K562 (cell line): Measurements from ENCODE around the gene ILK. TPM values are rescaled to one million over a fixed set of nuclear protein-coding genes. Genes with fewer than 3 reads are reported as not detected.

Experiments
- BCOR ChIP-seq: fragments of 450-650 bp; IDR thresholded peaks from 2 replicates; pipeline ENCODE4 v1.6.1; 2016
- CBX1 ChIP-seq: sonication (generic); IDR thresholded peaks from 2 replicates; pipeline ENCODE4 v1.6.1; 2016; ENCODE audit warnings: antibody characterized with exemption, low read depth, mild to moderate bottlenecking
- IFI16 ChIP-seq: fragments of 250-450 bp; sonication (Bioruptor Pico); IDR thresholded peaks from 2 replicates; pipeline ENCODE4 v2.1.2; 2022; ENCODE audit warnings: mild to moderate bottlenecking, inconsistent platforms
- JUNB ChIP-seq: fragments of 450-650 bp; formaldehyde crosslinking; conservative IDR thresholded peaks from 2 replicates; pipeline ENCODE4 v1.4.0; 2020; ENCODE audit warnings: mild to moderate bottlenecking
- KDM5B ChIP-seq: fragments of 200-600 bp; sonication (generic); IDR thresholded peaks from 2 replicates; pipeline ENCODE4 v1.6.1; 2012; ENCODE audit warnings: low read depth, mild to moderate bottlenecking, moderate library complexity, low read length, control low read depth, inconsistent platforms; ENCODE audit not compliant: insufficient replicate concordance
- MAFG ChIP-seq: fragments of 450-650 bp; conservative IDR thresholded peaks from 2 replicates; pipeline ENCODE4 v1.6.1; 2016; ENCODE audit warnings: missing genetic modification characterization, missing compliant biosample characterization
- MCM3 ChIP-seq: fragments of 450-650 bp; IDR thresholded peaks from 2 replicates; pipeline ENCODE4 v1.6.1; 2016
- MCM5 ChIP-seq: fragments of 450-650 bp; IDR thresholded peaks from 2 replicates; pipeline ENCODE4 v1.6.1; 2016; ENCODE audit warnings: low read depth
- NBN ChIP-seq: fragments of 450-650 bp; IDR thresholded peaks from 2 replicates; pipeline ENCODE4 v1.6.1; 2016; ENCODE audit warnings: low read depth, mild to moderate bottlenecking
- NFATC3 ChIP-seq: fragments of 450-650 bp; IDR thresholded peaks from 2 replicates; pipeline ENCODE4 v1.6.1; 2017; ENCODE audit warnings: mild to moderate bottlenecking
- POU5F1 ChIP-seq: fragments of 150-350 bp; IDR thresholded peaks from 2 replicates; pipeline ENCODE4 v1.6.1; 2014; ENCODE audit warnings: borderline replicate concordance, low read length, low read depth, mild to moderate bottlenecking; ENCODE audit not compliant: partially characterized antibody
- RHOXF2B ChIP-seq: fragments of 250-450 bp; sonication (Bioruptor Pico); conservative IDR thresholded peaks from 2 replicates; pipeline ENCODE4 v1.5.1; 2021
- SMARCA4 ChIP-seq: fragments of 450-650 bp; IDR thresholded peaks from 2 replicates; pipeline ENCODE4 v1.6.1; 2016
- SRF ChIP-seq, 2 experiments: fragments of 250-450, 450-650 bp in 1 of 2; sonication (Bioruptor Pico) in 1 of 2; sonication (generic) in 1 of 2; formaldehyde crosslinking; IDR thresholded peaks; 2 replicates each; pipeline versions ENCODE4 v1.5.0 to v1.5.1; 2020 to 2022; ENCODE audit warnings: mild to moderate bottlenecking in 1 of 2, missing genetic modification reagents in 1 of 2
- ZBTB7A ChIP-seq: IDR thresholded peaks from 2 replicates; pipeline ENCODE4 v1.6.1; 2011; ENCODE audit warnings: low read depth, mild to moderate bottlenecking, low read length, moderate library complexity, borderline replicate concordance; ENCODE audit not compliant: control insufficient read depth
- ZNF668 ChIP-seq: fragments of 250-450 bp; sonication (Bioruptor Pico); IDR thresholded peaks from 2 replicates; pipeline ENCODE4 v1.8.0; 2022; ENCODE audit warnings: mild to moderate bottlenecking, inconsistent platforms
- ZNF780A ChIP-seq: fragments of 250-450 bp; sonication (Bioruptor Pico); IDR thresholded peaks from 2 replicates; pipeline ENCODE4 v1.5.0; 2021; ENCODE audit warnings: mild to moderate bottlenecking
- polyA plus RNA-seq, 8 experiments: library from polyadenylated mRNA; depleted of rRNA in 4 of 8; stranded (reverse) in 5 of 8; unstranded in 3 of 8; fragments of >200 nt; fragmentation: Nextera tagmentation in 2 of 8; fragmentation: Illumina TruSeq in 1 of 8; extraction: Ambion mirVana in 2 of 8; extraction: Trizol in 1 of 8; gene quantifications; 2 replicates each; pipeline versions ENCODE4 v1.2.1 to v1.2.3, GENCODE V29; 2011 to 2014; ENCODE audit warnings: inconsistent platforms in 1 of 8, missing spikeins in 1 of 8
- total RNA-seq, 7 experiments: library from RNA; depleted of rRNA in 6 of 7; stranded (reverse); fragments of >200 nt in 6 of 7; fragmentation: Illumina TruSeq in 2 of 7; extraction: Trizol in 2 of 7; gene quantifications; 2 replicates each; pipeline versions ENCODE4 v1.2.1 to v1.2.3, GENCODE V29; 2011 to 2021; ENCODE audit warnings: low replicate concordance in 1 of 7
- TF ChIP-seq, protein P1 (sequence below): IDR thresholded peaks from 3 replicates; pipeline ENCODE4 v1.6.1; 2011; ENCODE audit warnings: borderline replicate concordance, mild to moderate bottlenecking, moderate library complexity; ENCODE audit not compliant: insufficient read length; ENCODE audit errors: extremely low read depth
- TF ChIP-seq, protein P2 (sequence below): fragments of 450-650 bp; IDR thresholded peaks from 2 replicates; pipeline ENCODE4 v1.6.1; 2016; ENCODE audit warnings: mild to moderate bottlenecking
- TF ChIP-seq, protein P3 (sequence below): sonication (generic); formaldehyde crosslinking; IDR thresholded peaks from 2 replicates; pipeline ENCODE4 v1.8.0; 2022; ENCODE audit warnings: mild to moderate bottlenecking, missing genetic modification reagents
- TF ChIP-seq, protein P4 (sequence below): fragments of 450-650 bp; IDR thresholded peaks from 2 replicates; pipeline ENCODE4 v1.7.0; 2016; ENCODE audit warnings: borderline replicate concordance

The ILK gene
- total and polyA plus RNA-seq, 9 of the 15 experiments (the other 6 are each of a cell fraction or from before 2014, with no cell fraction given) = 43.3 to 95.9 (median 58.9) TPM

DNA sequence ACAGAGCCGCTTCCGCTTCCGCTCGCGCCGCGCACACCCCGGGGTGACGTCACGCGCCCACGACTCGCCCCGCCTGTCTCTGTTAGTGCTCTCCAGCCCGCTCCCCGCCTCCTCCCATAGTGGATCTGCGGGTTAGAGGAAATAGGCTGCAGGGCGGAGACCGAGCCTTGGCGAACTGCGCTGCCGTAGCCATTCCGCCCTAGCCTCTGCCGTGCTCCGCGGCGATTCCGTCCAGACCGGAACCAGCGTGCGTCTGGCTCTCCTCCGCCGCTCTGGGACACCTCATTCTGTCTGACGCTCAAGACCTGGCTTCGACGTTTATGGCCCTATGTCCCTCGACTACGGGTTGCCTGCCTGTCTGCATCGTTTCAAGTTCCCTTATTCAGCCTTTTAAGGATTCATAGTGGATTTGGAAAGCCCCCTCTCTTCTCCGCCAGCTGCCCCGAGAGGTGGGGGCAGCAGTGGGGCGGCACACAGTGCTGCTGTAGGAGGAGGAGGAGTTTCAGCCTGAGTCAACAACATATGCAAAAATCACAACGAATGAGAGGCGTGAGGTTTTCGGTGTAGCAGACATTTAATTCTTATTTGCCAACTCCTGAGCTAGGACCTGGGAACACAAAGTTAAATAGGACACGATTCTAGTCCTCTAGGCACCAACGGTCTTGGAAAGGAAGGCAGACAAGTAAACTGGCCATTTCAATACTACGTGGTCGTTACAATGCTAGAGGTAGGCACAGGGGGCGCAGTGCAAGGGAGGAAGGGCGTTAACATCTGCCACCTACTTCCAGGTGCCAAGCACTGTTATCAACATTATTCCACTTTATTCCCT, 8.9 kb downstream of the ILK start, which contains the start of gene TAF10 (continued):
- peak; percentile 66; the same call in 1 of the 2 replicates for TF ChIP-seq CBX1
- TF ChIP-seq ZNF668 = no peak
- TF ChIP-seq MCM3 = no peak
- no peak; the same call in 1 of the 2 replicates for TF ChIP-seq BCOR
- peak; percentile 86; the same call in 1 of the 2 replicates for TF ChIP-seq RHOXF2B (CRISPR knock-in tag)
- no peak for TF ChIP-seq MAFG (tag)
- TF ChIP-seq SMARCA4 = peak; percentile 53
- TF ChIP-seq, protein P1, sequence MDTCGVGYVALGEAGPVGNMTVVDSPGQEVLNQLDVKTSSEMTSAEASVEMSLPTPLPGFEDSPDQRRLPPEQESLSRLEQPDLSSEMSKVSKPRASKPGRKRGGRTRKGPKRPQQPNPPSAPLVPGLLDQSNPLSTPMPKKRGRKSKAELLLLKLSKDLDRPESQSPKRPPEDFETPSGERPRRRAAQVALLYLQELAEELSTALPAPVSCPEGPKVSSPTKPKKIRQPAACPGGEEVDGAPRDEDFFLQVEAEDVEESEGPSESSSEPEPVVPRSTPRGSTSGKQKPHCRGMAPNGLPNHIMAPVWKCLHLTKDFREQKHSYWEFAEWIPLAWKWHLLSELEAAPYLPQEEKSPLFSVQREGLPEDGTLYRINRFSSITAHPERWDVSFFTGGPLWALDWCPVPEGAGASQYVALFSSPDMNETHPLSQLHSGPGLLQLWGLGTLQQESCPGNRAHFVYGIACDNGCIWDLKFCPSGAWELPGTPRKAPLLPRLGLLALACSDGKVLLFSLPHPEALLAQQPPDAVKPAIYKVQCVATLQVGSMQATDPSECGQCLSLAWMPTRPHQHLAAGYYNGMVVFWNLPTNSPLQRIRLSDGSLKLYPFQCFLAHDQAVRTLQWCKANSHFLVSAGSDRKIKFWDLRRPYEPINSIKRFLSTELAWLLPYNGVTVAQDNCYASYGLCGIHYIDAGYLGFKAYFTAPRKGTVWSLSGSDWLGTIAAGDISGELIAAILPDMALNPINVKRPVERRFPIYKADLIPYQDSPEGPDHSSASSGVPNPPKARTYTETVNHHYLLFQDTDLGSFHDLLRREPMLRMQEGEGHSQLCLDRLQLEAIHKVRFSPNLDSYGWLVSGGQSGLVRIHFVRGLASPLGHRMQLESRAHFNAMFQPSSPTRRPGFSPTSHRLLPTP = no peak
- TF ChIP-seq, protein P2, sequence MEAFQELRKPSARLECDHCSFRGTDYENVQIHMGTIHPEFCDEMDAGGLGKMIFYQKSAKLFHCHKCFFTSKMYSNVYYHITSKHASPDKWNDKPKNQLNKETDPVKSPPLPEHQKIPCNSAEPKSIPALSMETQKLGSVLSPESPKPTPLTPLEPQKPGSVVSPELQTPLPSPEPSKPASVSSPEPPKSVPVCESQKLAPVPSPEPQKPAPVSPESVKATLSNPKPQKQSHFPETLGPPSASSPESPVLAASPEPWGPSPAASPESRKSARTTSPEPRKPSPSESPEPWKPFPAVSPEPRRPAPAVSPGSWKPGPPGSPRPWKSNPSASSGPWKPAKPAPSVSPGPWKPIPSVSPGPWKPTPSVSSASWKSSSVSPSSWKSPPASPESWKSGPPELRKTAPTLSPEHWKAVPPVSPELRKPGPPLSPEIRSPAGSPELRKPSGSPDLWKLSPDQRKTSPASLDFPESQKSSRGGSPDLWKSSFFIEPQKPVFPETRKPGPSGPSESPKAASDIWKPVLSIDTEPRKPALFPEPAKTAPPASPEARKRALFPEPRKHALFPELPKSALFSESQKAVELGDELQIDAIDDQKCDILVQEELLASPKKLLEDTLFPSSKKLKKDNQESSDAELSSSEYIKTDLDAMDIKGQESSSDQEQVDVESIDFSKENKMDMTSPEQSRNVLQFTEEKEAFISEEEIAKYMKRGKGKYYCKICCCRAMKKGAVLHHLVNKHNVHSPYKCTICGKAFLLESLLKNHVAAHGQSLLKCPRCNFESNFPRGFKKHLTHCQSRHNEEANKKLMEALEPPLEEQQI = no peak
- TF ChIP-seq, protein P3, sequence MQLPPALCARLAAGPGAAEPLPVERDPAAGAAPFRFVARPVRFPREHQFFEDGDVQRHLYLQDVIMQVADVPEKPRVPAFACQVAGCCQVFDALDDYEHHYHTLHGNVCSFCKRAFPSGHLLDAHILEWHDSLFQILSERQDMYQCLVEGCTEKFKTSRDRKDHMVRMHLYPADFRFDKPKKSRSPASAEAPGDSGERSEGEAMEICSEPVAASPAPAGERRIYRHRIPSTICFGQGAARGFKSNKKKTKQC = no peak
- TF ChIP-seq, protein P4, sequence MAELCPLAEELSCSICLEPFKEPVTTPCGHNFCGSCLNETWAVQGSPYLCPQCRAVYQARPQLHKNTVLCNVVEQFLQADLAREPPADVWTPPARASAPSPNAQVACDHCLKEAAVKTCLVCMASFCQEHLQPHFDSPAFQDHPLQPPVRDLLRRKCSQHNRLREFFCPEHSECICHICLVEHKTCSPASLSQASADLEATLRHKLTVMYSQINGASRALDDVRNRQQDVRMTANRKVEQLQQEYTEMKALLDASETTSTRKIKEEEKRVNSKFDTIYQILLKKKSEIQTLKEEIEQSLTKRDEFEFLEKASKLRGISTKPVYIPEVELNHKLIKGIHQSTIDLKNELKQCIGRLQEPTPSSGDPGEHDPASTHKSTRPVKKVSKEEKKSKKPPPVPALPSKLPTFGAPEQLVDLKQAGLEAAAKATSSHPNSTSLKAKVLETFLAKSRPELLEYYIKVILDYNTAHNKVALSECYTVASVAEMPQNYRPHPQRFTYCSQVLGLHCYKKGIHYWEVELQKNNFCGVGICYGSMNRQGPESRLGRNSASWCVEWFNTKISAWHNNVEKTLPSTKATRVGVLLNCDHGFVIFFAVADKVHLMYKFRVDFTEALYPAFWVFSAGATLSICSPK = no peak
- TF ChIP-seq KDM5B = peak; percentile 88
- TF ChIP-seq NFATC3 = peak; percentile 86
- TF ChIP-seq MCM5 = no peak
- peak; percentile 80 for TF ChIP-seq NBN
- TF ChIP-seq IFI16 = no peak
- TF ChIP-seq JUNB = peak; percentile 58; the same call in 1 of the 2 replicates
- TF ChIP-seq ZNF780A (CRISPR knock-in tag) = 0 out of 2 replicates have a peak, but pooled peaks have one; percentile 45
- TF ChIP-seq ZBTB7A = no peak; the same call in 1 of the 2 replicates
- no peak for TF ChIP-seq POU5F1
- TF ChIP-seq SRF (CRISPR knock-in tag; IDR thresholded peaks at IDR 0.05) = peak in 1 of 2 experiments; percentile 87; a peak in 2 of 4 replicates
